IPS-18a (cell line): Measurements from ENCODE around the gene RNF112.

Source experiments
- H3K27ac ChIP-seq: one replicate; pipeline ENCODE4 v1.5.1; 2013; ENCODE audit warnings: low read length
- H3K27me3 ChIP-seq: one replicate; pipeline ENCODE4 v1.6.1; 2013; ENCODE audit warnings: mild to moderate bottlenecking, low read length; ENCODE audit not compliant: control insufficient read depth, insufficient read depth
- H3K36me3 ChIP-seq: one replicate; pipeline ENCODE4 v1.6.1; 2013; ENCODE audit warnings: low read depth, low read length; ENCODE audit not compliant: control insufficient read depth
- H3K4me1 ChIP-seq: one replicate; pipeline ENCODE4 v1.6.1; 2013; ENCODE audit warnings: low read depth, low read length; ENCODE audit not compliant: control insufficient read depth
- H3K4me3 ChIP-seq: one replicate; pipeline ENCODE4 v1.5.1; 2013; ENCODE audit warnings: low read length
- H3K9ac ChIP-seq: one replicate; pipeline ENCODE4 v1.6.1; 2013; ENCODE audit warnings: mild to moderate bottlenecking, low read length, moderate library complexity
- H3K9me3 ChIP-seq: one replicate; pipeline ENCODE4 v1.6.1; 2013; ENCODE audit warnings: low read depth, low read length; ENCODE audit not compliant: control insufficient read depth

Gene RNF112

DNA sequence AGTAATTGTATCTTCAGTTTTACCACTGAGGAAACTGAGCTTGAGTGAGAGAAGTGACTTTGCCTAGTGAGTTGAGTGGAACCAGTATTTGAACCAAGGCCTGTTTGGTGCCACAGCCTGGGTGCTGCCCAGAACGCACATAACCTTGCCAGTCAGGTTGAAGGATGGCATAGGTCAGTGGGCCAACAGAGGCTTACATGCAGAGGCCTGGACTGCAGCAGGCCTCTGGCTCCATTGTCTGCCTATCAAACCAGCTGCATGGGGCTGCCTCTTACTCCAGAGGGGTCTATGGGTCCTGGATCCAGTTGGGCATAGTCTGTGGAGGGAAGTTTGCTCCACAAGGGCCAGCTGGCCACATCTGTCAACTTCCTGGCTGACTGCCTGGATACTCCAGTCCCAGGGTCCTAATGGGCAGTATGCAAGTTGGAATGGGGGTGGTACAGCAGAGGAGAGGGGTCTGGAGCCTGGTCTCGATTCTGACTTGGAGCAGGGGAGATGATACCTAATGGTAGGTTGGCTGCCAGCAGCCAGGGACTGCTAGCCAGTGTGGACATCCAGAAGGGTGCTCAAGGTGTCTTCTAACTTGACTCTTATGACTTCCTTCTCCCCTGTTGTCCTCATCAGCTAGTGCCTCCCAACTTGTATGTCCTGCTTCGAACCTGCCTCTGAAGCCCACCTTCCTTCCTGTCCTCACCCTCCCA, 11.1 kb upstream of the RNF112 start:
- no peak overlapping the region for H3K9ac ChIP-seq

DNA sequence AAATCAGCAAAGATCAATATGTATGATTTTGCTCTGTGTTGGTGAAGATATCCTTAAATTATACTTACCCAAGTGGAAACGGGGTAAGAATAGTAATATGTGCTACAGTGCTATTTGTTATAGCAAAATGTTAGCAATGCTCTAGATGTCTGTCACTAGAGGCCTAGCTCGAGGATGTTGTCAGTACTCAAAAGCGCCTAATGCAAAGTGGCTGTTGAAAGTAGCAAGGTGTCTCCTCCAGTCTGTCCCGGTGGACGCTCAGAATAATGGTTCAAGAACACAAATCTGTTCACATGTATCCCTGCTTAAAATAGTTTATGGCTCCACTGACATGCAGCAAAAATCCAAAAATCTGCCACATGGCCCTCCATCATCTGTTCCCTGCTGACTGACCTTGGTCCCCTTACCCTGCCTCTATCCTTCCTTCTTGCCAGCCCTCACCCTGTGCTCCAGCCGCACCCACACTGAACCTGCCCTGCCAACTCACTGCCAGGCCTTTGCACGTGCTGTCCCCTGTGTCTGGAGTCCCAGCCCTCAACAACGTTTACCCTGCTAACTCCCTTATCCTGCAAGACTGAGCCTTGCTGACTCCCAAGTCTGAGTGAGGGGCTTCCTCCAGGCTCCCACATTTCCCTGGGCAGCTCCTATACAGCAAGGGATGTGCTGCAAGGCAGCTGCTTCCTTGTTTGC, 9.6 kb upstream of the RNF112 start:
- no peak overlapping the region for H3K9ac ChIP-seq
- no peaks in the 10 kb centered on the region for H3K27me3 ChIP-seq
- no peak overlapping the region for H3K27ac ChIP-seq
- no peaks in the 10 kb centered on the region for H3K9me3 ChIP-seq
- no peaks in the 10 kb centered on the region for H3K36me3 ChIP-seq
- H3K4me3 ChIP-seq: no peak overlapping the region
- peaks cover 10% of the 10 kb centered on the region for H3K4me1 ChIP-seq

More for the DNA sequence above, 11.1 kb upstream of the RNF112 start:
- Histone ChIP-seq H3K9me3 (no peaks in the 10 kb centered on the region), H3K27me3 (no peaks in the 10 kb centered on the region), H3K27ac (no peak overlapping the region), H3K4me3 (no peak overlapping the region), H3K36me3 (no peaks in the 10 kb centered on the region), H3K4me1 (peaks cover 10% of the 10 kb centered on the region)

DNA sequence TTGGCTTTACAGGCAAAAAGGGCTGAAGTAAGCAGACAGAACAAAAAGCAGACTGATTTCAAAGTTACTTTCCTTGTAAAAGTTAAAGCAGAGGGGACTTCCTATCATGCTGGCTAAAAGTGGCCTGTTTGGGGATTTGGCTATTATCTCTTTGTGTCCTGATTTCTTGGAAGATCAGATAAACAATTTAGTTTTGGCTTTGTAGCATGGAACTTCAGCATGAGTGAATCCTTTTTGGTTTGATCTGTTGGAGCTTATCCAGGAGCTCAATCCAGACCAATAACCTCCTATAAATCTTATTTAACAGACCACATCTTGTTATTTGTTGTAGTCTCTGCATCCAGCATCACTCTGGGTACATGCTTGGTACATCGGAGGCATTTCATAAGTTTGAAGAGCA, 8.9 kb upstream of the RNF112 start:
- no peaks in the 10 kb centered on the region for H3K36me3 ChIP-seq
- peaks cover 10% of the 10 kb centered on the region for H3K4me1 ChIP-seq
- H3K27ac ChIP-seq: no peak overlapping the region
- H3K27me3 ChIP-seq: no peaks in the 10 kb centered on the region
- H3K9ac ChIP-seq: no peak overlapping the region
- no peaks in the 10 kb centered on the region for H3K9me3 ChIP-seq
- H3K4me3 ChIP-seq: no peak overlapping the region

DNA sequence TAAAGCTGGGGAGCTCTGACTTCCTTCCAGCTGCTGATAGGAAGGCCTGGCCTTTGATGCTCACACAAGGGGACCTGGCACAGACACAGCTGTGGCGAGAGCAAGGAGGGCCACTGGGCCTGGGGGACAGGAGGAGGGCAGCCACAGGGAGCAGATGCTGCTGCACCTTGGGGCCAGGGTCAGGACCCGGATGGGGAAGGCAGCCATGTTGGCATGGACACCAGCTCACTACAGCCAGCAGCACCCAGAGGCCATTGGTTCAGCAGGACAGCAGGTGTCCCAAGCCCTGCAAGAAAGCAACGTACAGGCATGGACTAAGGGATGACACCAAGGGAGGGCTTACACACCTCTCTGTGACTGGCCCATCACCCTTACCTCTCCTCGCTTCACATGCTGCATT, 8.0 kb upstream of the RNF112 start:
- Histone ChIP-seq H3K4me1 (peaks cover 4% of the 10 kb centered on the region), H3K4me3 (no peak overlapping the region), H3K9me3 (no peaks in the 10 kb centered on the region), H3K27me3 (no peaks in the 10 kb centered on the region), H3K36me3 (no peaks in the 10 kb centered on the region), H3K27ac (no peak overlapping the region), H3K9ac (no peak overlapping the region)

DNA sequence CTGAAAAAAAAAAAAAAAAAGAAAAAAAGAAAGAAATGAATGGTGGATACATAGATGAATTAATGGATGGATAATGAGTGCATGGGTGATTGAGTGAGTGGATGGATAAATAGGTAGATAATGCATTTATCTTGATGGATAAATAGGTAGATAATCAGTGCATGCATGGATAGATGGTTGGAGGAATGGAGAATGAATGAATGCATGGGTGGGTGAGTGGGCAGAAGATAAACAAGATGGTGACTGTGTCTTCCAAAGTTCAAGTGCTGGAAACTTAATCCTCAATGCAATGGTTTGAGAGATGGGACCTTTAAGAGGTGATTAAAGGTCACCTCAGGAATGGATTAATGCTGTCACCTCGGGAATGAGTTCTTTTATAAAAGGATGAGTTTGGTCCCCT, 6.8 kb upstream of the RNF112 start:
- H3K27ac ChIP-seq: no peak overlapping the region
- no peaks in the 10 kb centered on the region for H3K27me3 ChIP-seq
- no peaks in the 10 kb centered on the region for H3K36me3 ChIP-seq
- no peaks in the 10 kb centered on the region for H3K4me1 ChIP-seq
- H3K4me3 ChIP-seq: no peak overlapping the region
- H3K9ac ChIP-seq: no peak overlapping the region
- H3K9me3 ChIP-seq: no peaks in the 10 kb centered on the region

DNA sequence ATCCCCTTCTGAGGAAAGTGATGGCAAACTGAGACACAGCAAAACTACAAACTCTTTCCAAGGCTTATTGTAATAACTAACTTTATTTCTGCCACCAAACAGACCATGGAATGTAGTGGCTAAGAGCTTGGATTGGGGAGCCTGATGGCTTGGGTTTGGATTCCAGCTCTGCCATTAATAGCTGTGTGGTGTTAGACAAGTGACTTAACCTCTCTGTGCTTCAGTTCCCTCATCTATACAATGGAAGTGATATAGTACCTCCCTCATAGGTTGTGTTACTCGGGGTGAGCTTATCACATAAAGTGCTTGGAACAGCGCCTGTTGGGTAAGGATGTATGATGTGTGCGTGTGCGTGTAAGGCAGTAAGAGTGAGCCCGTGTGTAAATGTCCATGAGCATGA, 5.9 kb upstream of the RNF112 start:
- H3K4me1 ChIP-seq: no peaks in the 10 kb centered on the region
- H3K27me3 ChIP-seq: no peaks in the 10 kb centered on the region
- H3K9me3 ChIP-seq: no peaks in the 10 kb centered on the region
- H3K36me3 ChIP-seq: no peaks in the 10 kb centered on the region
- no peak overlapping the region for H3K4me3 ChIP-seq
- no peak overlapping the region for H3K27ac ChIP-seq
- H3K9ac ChIP-seq: no peak overlapping the region

DNA sequence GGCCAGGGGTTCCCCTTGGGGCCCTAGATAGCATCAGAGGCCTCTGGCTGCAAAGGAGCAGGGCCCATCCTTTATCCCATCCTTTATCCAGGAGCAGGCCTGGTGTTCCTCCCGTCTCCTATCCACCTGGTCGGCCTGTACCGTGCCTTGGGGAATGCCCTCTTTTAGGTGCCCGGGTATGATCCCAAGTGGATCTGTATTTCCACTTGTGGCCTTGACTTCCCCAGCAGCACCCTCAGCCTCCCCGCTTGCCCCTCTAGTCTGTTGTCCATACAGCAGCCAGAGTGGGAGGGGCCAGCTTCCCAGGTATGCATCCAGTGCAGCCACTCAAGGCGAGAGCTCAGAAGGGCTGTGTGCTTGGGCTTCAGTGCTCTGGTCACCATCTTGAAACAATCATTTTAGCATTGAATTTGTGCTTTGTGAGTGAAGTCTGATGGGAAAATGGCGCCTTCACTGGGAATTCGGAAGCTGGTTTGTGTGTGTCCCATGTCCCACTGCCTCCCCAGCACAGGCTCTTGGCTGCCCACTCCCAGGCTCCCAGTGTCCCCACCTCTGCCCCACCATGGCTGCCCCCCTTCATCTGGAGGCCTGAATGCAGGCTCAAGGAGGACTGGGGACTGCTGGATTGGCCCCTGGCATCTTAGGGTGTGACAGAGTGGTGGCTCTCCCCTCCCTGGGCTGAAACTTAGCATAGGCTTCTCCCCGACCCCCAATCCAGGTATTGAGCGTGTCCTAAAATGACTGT, 3.3 kb upstream of the RNF112 start:
- H3K27me3 ChIP-seq: peaks cover 8% of the 10 kb centered on the region
- H3K9ac ChIP-seq: no peak overlapping the region
- no peaks in the 10 kb centered on the region for H3K9me3 ChIP-seq
- H3K4me3 ChIP-seq: no peak overlapping the region
- H3K27ac ChIP-seq: no peak overlapping the region
- no peaks in the 10 kb centered on the region for H3K36me3 ChIP-seq
- peaks cover 11% of the 10 kb centered on the region for H3K4me1 ChIP-seq

DNA sequence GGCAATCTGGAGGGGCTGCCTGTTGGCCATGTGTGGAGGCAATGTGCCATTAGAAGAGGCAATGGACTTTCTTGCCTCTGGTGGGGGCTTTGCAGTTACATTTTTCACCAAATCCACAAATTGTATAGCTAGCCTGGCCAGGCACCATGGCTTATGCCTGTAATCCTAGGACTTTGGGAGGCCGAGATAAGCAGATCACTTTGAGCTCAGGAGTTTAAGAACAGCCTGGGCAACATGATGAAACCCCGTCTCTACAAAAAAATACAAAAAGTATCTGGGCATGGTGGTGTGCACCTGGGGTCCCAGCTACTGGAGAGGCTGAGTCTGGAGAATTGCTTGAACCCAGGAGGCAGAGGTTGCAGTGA, 2.7 kb upstream of the RNF112 start:
- Histone ChIP-seq H3K27ac (no peak overlapping the region), H3K36me3 (no peaks in the 10 kb centered on the region), H3K9me3 (no peaks in the 10 kb centered on the region), H3K4me1 (peaks cover 11% of the 10 kb centered on the region), H3K27me3 (peaks cover 8% of the 10 kb centered on the region), H3K9ac (no peak overlapping the region), H3K4me3 (no peak overlapping the region)

DNA sequence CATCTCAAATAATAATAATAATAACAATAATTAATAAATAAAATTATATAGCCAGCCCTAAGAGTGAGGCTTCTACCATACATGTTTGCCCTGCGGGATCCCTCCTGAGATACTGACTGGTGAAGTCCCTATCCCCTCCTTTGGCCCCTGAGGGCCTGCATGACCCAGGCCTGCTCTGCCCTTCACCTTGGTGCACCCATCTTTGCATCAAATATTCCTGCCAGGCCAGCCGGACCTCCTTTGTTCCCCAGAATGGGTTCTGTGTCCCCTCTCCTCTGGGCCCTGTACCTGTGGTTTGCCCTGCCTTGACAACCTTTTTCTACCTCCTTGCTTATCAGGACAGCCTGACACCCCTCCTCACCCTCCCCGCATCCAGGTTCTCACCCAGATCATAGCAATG, 2.0 kb upstream of the RNF112 start:
- H3K9ac ChIP-seq: no peak overlapping the region
- H3K27me3 ChIP-seq: peaks cover 8% of the 10 kb centered on the region
- no peak overlapping the region for H3K4me3 ChIP-seq
- peaks cover 11% of the 10 kb centered on the region for H3K4me1 ChIP-seq
- no peak overlapping the region for H3K27ac ChIP-seq
- H3K36me3 ChIP-seq: no peaks in the 10 kb centered on the region
- no peaks in the 10 kb centered on the region for H3K9me3 ChIP-seq

DNA sequence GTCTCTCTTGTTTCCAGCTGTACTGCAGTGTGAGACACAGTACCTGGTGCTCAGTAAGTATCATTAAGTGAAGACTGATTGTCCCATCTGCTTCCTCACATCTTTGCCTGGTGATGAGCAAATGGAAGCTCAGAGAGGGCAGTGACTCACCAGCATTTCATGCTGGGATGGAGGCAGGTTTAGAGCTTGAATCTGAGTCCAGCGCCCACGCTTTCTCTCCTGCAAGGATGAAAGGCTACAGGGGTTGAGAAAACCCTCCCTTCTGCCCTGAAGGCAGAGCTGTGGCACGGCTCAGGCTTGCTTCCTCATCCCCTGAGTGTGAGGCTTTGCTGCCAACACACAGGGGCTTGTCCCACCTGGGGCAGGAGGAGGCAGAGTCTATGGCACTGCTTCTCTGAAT, 1.5 kb upstream of the RNF112 start:
- no peaks in the 10 kb centered on the region for H3K9me3 ChIP-seq
- no peak overlapping the region for H3K4me3 ChIP-seq
- no peak overlapping the region for H3K27ac ChIP-seq
- peaks cover 11% of the 10 kb centered on the region for H3K4me1 ChIP-seq
- H3K27me3 ChIP-seq: peaks cover 8% of the 10 kb centered on the region
- no peak overlapping the region for H3K9ac ChIP-seq
- H3K36me3 ChIP-seq: no peaks in the 10 kb centered on the region

DNA sequence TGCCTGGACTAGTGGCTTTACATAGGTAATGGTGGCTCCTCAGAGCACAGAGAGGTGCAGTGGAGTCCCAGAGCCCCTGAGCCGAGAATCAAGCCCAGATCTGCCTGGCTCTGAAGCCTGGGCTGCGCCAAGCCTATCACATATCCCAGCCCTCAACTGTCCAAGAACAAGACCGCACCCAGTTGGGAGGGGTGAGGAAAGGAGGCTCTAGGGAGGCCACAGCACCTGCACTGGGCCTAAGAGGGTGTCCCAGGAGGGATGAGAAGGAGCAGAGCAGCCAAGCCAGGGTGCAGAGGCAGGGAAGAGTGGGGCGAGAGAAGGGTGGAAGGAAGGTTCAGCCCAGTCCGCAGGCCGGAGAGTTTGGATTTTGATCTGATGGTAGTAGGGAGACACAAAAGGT, 941 bp upstream of the RNF112 start:
- no peak overlapping the region for H3K9ac ChIP-seq
- H3K9me3 ChIP-seq: no peaks in the 10 kb centered on the region
- H3K27ac ChIP-seq: no peak overlapping the region
- H3K36me3 ChIP-seq: no peaks in the 10 kb centered on the region
- peaks cover 8% of the 10 kb centered on the region for H3K27me3 ChIP-seq
- H3K4me1 ChIP-seq: peaks cover 11% of the 10 kb centered on the region
- H3K4me3 ChIP-seq: no peak overlapping the region
